ENCODE measurements around the gene ELMOD3. TPM values are rescaled to one million over a fixed set of nuclear protein-coding genes. Genes with fewer than 3 reads are reported as not detected.

Gene ELMOD3
- total and polyA plus RNA-seq, 2 of the 8 experiments (the other 6 are each of a cell fraction or from before 2014, with no cell fraction given): 8.5 to 10.2 TPM

DNA sequence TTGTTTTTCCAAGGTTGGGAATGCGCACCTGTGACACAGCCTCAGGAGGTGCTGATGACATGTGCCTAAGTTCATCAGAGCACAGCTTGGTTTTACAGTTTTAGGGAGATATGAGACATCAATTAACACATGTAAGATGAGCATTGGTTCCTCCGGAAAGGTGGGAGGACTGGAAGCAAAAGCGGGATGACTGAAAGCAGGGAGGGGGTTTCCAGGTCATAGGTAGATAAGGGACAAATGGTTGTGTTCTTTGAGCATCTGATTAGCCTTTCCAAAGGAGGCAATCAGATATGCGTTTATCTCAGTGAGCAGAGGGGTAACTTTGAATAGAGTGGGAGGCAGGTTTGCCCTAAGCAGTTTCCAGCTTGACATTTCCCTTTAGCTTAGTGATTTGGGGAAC is 29.3 kb downstream of the ELMOD3 start:
- Histone ChIP-seq H3K79me1 (ENCODE audit: low read depth, low read length) (no peaks in the 10 kb centered on the region), H3K27ac (ENCODE audit: low read depth, low read length) (no peak overlapping the region), H2BK5ac (ENCODE audit: low read depth, low read length) (no peak overlapping the region), H3K14ac (ENCODE audit: insufficient read length) (no peak overlapping the region), H4K5ac (ENCODE audit: insufficient read length, low read depth, low read length) (no peak overlapping the region), H2AFZ (ENCODE audit: low read length) (no peak overlapping the region), H3K23ac (ENCODE audit: insufficient read length) (no peak overlapping the region), H3K27me3 (replicated peaks in 1 of 4; ENCODE audit: control insufficient read depth in 3 of 4, extremely low read depth in 1 of 4, insufficient read depth in 3 of 4, low read length in 3 of 4) (no peaks in the 10 kb centered on the region; a peak in 1 of 7 replicates), H2BK12ac (ENCODE audit: low read depth, low read length) (no peak overlapping the region), H3K4me3 (ENCODE audit: extremely low read depth in 1 of 4, insufficient read depth in 2 of 4, low read depth in 3 of 4, low read length in 4 of 4) (no peak overlapping the region), H2BK120ac (replicated peaks; ENCODE audit: low read depth, low read length) (no peak overlapping the region), H3K36me3 (ENCODE audit: control insufficient read depth in 2 of 4, insufficient read depth in 4 of 4, low read length in 3 of 4) (peaks cover 0 to 11% (median 1%) of the 10 kb centered on the region in 4 experiments; a peak in 4 of 8 replicates), H2BK15ac (ENCODE audit: low read length) (no peak overlapping the region), H3K4ac (replicated peaks; ENCODE audit: insufficient read length, low read depth, low read length) (no peak overlapping the region), H3K4me2 (ENCODE audit: insufficient read depth in 1 of 2, low read depth in 2 of 2, low read length in 2 of 2) (no peak overlapping the region), H3K18ac (ENCODE audit: extremely low read depth, low read length) (no peak overlapping the region), H3K9ac (replicated peaks in 1 of 4; ENCODE audit: extremely low read depth in 1 of 4, low read depth in 3 of 4, low read length in 3 of 4) (no peak overlapping the region), H4K8ac (ENCODE audit: extremely low read depth, insufficient read depth, low read length) (no peak overlapping the region), H4K91ac (replicated peaks; ENCODE audit: insufficient read length, low read length) (no peak overlapping the region), H4K20me1 (replicated peaks in 1 of 2; ENCODE audit: control insufficient read depth in 1 of 2, insufficient read depth in 2 of 2, low read length in 2 of 2) (no peaks in the 10 kb centered on the region), H3K79me2 (ENCODE audit: control insufficient read depth in 1 of 2, insufficient read depth in 2 of 2, low read length in 2 of 2) (no peaks in the 10 kb centered on the region), H2AK5ac (ENCODE audit: low read depth, low read length) (no peak overlapping the region), H3K9me3 (ENCODE audit: insufficient read depth in 2 of 2, low read depth in 1 of 2, low read length in 1 of 2) (peaks cover 4 to 10% of the 10 kb centered on the region in 2 experiments; a peak in 3 of 4 replicates), H3K23me2 (ENCODE audit: low read depth, low read length) (no peaks in the 10 kb centered on the region), H3K4me1 (replicated peaks in 1 of 4; ENCODE audit: control insufficient read depth in 3 of 4, insufficient read depth in 4 of 4, low read length in 3 of 4) (peaks cover 0 to 9% (median 0%) of the 10 kb centered on the region in 4 experiments; a peak in 1 of 7 replicates), H2BK20ac (ENCODE audit: low read length) (no peak overlapping the region), H3K56ac (replicated peaks; ENCODE audit: insufficient read length, low read depth, low read length) (no peak overlapping the region)
- WGBS, 2 experiments (ENCODE audit: extremely low coverage in 1 of 2, insufficient coverage in 1 of 2, insufficient read length in 1 of 2, insufficient replicate concordance in 2 of 2, low coverage in 1 of 2, low lambda C conversion rate in 2 of 2, missing lambda C conversion rate in 1 of 2): 86% methylated on average over 4 of the region's 4 CpGs; no CpG with 5 or more reads in 1 of the 2 experiments
- DNase-seq (ENCODE audit: low read depth in 1 of 2, low spot score in 2 of 2) (no peak), FAIRE-seq (no peak)
- ChIA-PET POLR2A (ENCODE audit: partially characterized antibody) (interaction anchor here (1.9 to 25.0 kb wide), 3 partner anchors 9 to 177 kb away, joined by 4 to 396 read pairs (median 9); partner anchors contain the start of genes GGCX and MAT2A), CTCF (ENCODE audit: partially characterized antibody) (interaction anchor here (0.6 to 1.9 kb wide), 6 partner anchors 8 to 180 kb away, joined by 3 to 10 read pairs (median 4); no protein-coding TSS in a partner anchor)
- no peak for TF ChIP-seq GABPA (IDR thresholded peaks at IDR 0.05; ENCODE audit: borderline replicate concordance, insufficient read depth, low read length)
- no peak for TF ChIP-seq EGR1 (IDR thresholded peaks at IDR 0.05; ENCODE audit: borderline replicate concordance, low read depth, low read length)
- no peak for TF ChIP-seq PHF8 (conservative IDR thresholded peaks at IDR 0.05; ENCODE audit: low read depth, low read length)
- no peak for TF ChIP-seq POLR2A (IDR thresholded peaks at IDR 0.05; ENCODE audit: control extremely low read depth in 1 of 2, low read depth in 2 of 2, low read length in 2 of 2)
- no peak for TF ChIP-seq CEBPB (IDR thresholded peaks at IDR 0.05; ENCODE audit: low read depth, low read length)
- no peak for TF ChIP-seq EP300 (IDR thresholded peaks at IDR 0.05; ENCODE audit: borderline replicate concordance in 1 of 2, low read depth in 2 of 2, low read length in 2 of 2)
- TF ChIP-seq JUN (IDR thresholded peaks at IDR 0.05; ENCODE audit: low read depth, low read length): no peak
- no peak for TF ChIP-seq NANOG (IDR thresholded peaks at IDR 0.05; ENCODE audit: insufficient read depth, low read depth, low read length, poor library complexity, severe bottlenecking)
- TF ChIP-seq RAD21 (IDR thresholded peaks at IDR 0.05 in 1 of 2, conservative IDR thresholded peaks at IDR 0.05 in 1 of 2; ENCODE audit: low read depth in 2 of 2, low read length in 2 of 2): no peak
- no peak for TF ChIP-seq YY1 (IDR thresholded peaks at IDR 0.05; ENCODE audit: low read depth, low read length)
- TF ChIP-seq POU5F1 (IDR thresholded peaks at IDR 0.05; ENCODE audit: low read depth, low read length): no peak
- TF ChIP-seq CREB1 (IDR thresholded peaks at IDR 0.05): no peak
- TF ChIP-seq SP4 (IDR thresholded peaks at IDR 0.05; ENCODE audit: low read length): no peak
- no peak for TF ChIP-seq CBX5 (IDR thresholded peaks at IDR 0.05; ENCODE audit: low read depth, low read length)
- no peak for TF ChIP-seq MAFK (IDR thresholded peaks at IDR 0.05; ENCODE audit: low read depth, low read length)

All from H1 (cell line).